NCI-H345 (cell line): Measurements from ENCODE around the gene CD3E.

Experiments used
- DNase-seq: peaks from one replicate; lab custom pipeline; 2025; lab: John Stamatoyannopoulos, UW

CD3E gene

DNA sequence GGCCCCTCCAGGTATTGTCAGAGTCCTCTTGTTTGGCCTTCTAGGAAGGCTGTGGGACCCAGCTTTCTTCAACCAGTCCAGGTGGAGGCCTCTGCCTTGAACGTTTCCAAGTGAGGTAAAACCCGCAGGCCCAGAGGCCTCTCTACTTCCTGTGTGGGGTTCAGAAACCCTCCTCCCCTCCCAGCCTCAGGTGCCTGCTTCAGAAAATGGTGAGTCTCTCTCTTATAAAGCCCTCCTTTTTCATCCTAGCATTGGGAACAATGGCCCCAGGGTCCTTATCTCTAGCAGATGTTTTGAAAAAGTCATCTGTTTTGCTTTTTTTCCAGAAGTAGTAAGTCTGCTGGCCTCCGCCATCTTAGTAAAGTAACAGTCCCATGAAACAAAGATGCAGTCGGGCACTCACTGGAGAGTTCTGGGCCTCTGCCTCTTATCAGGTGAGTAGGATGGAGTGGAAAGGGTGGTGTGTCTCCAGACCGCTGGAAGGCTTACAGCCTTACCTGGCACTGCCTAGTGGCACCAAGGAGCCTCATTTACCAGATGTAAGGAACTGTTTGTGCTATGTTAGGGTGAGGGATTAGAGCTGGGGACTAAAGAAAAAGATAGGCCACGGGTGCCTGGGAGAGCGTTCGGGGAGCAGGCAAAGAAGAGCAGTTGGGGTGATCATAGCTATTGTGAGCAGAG lies at the start of gene CD3E:
TSS of gene CD3E (plus strand) at position 163 of the 681 bp plus-strand sequence. CDS start at position 386, 223 bp downstream.
- DNase-seq: no peak

DNA sequence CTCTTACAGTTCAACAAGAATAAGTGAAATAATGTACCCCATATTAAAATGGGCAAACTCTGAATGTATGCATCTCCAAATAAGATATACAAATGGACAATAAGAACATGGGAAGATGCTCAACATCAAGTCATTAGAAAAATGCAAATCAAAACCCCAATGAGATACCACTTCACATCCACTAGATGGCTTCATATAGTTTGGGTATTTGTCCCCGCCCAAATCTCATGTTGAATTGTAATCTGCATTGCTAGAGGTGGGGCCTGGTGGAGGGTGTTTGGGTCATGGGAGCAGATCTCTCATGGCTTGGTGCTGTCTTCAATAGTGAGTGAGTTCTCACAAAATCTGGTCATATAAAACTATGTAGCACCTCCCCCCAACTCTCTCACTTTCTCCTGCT lies 46.1 kb upstream of the CD3E start:
- DNase-seq: no peak

DNA sequence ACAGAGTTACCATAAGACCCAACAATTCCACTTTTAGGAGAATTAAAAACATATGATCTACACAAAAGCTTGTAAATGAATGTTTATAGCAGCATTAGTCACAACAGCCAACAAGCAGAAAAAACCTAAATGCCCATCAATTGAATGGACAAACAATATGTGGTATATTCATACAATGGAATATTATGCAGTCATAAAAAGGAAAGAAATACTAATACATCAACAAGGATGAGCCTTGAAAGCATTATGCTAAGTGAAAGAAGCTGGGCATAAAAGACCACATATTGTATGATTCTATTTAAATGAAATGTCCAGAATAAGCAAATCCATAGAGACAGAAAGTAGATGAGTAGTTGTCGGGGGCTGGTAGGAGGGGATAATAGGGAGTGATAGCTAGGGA lies 45.4 kb upstream of the CD3E start:
- DNase-seq: no peak

DNA sequence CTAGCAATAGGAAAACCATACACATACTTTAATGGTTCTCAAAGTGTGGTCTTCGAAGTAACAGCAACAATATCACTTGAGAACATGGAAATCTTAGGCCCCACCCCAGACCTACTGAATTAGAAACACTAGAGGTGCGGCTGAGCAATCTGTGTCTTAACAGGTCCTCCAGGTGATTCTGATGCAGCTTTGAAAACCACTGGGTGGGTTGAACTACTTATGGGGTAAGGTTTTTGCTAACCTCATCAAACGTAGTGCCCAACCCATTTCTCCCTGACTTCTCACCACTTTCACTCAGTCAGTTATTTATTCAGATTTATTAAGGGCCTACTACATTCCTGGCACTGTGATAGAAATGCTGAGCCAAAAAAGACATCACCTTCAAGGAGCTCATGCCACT lies 44.2 kb upstream of the CD3E start:
- no peak for DNase-seq

DNA sequence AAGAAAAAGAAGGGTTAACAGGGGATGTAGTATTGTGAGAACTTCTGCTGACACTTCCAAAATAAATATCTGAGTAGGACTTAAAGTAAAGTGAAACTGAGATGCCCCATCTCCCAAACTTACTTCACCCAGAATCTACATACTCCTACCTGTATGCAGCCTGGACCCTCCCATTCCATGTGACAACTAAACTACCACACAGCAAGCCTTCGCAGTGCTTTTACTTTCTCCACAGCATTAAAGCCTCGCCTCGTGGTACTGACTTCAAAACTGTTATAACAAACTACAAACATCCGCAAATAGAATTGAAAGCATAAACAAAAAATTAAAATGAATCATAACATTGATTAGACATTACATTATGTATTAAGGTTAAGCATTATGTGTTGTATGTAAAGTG lies 41.4 kb upstream of the CD3E start:
- DNase-seq: no peak

DNA sequence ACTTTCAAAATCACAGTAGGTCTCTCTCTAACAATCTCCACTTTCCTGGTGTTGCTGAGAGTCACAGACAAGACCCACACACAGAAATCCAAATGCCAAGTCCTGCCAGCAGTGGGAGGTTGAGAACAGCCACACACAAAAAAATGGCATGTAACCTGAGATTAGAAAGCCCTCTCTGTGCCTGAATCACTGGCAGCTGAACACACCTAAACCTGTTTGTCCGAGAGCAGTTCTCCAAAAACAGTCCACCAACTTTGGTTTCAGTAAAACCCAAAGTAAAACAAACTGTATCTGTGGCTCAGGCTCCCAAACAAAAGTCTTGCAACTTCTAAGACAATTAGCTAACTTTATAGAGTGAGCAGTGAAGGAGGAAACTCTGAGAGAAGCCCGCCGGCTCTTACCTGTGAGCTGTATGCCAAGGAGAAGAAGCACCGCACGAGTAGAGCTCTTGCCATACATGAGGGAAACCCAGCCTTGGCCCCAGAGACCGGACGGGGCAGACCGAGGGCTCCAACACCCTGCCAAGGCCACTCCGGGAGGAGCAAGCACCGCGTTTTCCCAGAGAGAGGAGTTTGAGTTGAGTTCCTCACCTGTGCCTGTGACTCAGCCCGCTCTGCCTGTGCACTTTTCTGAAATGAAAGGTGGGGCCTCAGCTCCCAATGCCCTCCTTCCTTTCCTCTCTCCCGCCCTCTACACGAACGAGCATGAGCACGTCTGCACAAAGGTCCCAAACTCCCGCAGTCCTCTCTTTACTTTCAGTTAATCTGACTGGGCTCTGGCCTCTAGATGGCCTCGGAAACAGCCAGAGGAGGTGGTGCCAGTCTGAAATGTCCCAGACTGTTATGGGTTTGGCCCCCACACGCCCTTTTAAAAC lies 40.6 kb upstream of the CD3E start, which contains the start of gene MPZL2:
TSS of gene MPZL2 (minus strand) at position 603 of the 874 bp plus-strand sequence. CDS start at position 459, 144 bp downstream.
- no peak for DNase-seq

DNA sequence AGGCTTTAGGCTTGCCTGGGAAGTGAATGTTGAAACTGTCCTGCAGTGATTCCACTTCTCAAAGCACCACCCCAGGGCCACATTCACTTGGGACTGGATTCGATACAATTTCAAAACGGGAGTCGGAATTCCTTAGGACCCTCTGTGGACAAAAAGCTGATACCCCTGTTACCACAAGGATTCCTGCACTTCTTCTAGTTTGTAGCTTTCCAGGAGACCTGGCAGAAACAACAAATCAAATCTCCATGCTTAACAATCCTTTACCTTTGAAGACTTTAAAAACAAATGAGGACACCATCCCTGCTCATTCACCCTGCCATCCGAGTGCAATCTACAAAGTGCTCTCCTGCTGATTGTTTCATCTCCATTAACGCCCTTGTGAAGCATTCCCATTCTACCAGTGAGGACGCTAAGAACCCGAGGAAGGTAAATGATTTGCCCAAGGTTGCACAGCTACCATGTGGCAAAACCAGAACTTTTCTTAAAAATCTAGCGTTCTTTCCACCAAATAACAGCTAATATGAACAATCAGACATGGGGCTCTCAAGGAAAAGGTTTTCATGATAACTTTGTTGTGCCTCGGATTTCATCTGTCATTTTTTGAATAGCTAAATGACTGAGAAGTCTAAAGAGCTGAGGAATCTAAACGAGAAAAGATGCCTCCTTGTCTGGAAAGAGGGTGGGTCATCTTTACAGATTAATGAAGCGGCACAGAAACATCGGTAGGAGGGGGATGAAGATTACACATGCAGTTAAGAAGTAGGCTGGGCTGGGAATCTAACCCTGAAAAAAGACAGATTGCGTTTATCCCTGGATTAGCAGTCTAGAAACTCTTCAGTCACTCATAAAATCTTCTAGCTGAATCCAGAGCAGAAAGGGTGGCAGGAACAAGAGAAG lies 39.7 kb upstream of the CD3E start:
- DNase-seq: no peak

DNA sequence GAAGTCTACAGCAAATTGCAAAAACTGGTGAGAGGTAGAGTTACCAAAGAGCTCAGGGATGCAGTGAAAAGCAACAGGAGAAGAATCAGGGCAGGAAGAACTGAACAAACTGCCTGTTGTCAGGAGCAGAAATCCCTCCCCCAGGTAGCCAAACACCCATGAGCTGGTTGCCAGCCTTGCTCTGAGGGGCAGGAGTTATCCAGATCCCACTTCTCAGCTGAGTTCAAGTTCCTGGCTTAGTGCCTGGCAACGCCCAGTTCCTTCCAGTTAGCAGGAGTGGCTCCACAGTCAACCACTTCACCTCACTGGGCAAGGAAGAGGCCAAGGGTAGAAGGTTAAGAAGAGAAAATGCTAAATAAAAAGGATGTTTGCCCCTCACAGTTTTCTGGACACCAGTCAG lies 38.6 kb upstream of the CD3E start:
- no peak for DNase-seq

DNA sequence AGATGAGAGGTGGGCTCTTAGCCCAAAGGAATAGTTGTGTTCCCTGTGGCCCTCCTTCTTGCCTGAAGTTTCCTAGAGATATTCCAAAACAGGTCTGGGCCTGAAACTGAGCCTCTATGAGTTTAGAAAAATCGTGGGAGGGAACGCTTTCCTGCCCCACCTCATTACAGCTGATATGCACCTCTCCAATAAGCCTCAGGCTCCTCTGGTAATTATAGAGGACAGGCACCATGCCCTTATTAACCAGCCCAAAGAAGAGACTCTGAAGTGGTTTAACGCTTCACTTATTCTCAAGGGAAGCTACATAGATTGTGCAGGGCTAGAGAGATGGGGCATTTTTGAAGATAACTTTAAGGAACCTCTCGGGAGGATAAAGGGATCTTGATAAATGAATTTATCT lies 37.0 kb upstream of the CD3E start:
- DNase-seq: no peak

DNA sequence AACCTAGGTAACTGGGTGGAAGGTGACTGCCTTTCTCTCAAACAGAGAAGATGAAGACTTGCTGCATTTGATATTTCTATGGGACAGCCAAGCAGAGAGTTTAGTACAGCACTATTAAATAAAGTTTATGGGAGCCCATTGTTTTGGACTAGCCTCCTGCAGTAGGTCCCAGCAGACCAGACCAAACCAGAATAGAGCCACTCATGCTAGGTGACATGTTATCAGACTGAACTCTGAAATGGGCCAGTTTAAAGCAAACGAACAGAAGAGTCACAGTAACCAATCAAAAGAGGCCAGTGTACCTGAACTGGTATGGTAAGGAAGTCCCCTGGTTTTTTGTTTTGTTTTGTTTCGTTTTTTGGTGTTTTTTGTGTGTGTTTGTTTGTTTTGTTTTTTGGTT lies 32.5 kb upstream of the CD3E start:
- no peak for DNase-seq

DNA sequence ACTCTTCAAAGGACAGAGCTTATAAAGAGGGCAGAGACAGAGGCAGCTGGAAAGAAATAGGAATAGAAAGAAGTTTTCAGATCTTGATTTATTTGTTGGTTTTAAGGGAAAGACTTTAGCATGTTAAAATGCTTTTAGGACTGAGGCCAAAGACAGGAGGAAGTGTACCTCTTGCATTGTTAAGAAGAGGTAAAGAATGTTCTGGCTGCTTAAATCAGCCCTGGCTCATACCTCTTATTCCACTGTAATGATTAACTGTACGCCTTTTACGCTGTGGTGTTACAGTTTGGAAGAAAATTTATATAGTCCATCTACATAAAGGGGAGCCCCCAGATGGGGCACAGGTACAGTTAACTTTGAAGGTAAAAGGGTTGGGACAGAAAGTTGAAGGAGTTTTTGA lies 30.3 kb upstream of the CD3E start:
- no peak for DNase-seq

DNA sequence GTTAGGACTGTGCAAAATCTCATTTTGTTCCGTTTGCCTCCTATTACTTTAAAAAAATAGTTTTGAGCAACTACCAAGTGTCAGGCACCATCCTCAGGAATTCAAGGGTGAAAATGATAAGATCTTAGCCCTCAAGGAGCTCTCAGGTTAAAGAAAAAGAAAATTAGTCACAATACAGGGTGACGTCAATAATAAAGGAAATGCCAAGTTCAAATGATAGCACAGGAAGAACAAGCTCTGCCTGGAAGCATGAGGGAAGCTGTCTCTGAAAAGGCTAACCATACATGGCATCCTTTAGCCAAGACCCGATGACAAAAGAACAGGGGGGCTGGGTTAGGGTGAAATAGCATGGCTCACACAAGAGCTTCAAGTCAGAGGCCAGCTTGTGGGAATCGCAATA lies 29.4 kb upstream of the CD3E start:
- DNase-seq: no peak

DNA sequence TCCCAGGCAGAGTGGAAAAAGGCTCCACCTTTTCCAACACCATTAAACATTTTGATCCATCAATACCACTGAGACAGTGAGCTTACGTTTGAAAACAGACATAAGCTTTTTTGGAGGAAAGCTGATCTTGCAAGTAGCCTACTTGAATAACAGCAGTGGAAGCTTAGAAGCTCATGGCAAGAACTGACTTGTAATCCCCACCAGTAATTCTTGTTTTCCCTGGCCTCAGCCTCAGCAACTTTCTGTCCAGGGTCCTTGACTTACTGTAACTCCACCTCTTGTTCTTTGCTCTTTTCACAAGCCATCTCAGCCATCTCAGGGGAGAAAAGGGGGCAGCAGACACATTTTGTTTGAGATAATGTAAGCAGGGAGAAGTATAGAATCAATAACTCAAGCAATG lies 28.1 kb upstream of the CD3E start:
- no peak for DNase-seq

DNA sequence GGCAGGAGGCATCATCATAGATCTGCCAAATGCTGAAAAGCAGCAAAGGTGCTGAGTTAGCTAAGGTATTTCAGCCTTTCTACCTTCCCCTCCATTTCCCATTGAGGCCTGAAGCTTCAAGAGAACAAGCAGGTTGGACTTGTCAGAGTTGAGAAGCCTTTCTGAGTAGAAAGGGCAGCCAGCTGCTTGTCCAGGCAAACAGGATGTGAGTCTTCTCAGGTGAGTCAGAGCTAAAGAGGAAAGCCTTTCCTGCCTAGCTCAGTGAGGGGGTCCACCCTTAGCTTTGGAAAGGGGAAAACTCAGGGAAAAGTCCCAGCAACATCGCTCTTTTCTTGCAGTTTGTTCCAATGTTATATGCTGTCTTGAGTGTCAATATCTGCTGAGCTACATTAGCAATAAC lies 27.2 kb upstream of the CD3E start:
- DNase-seq: no peak

DNA sequence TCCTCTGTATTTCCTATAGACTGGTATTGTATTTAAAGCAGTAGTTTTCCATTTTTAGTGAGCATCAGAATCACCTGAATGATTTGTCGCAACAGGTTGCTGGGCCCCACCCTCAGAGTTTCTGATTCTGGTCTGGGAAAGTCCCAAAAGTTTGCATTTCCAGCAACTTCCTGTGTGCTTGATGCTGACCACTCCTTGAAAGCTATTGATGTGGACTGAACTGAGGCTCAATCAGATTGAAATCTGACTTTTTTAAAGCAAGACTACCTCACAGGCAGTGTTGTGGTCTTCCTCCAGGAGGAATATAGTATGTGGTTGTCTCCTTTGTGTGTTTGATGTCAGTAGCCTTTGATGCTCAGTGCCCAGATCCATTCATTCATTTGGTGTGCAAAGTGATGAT lies 23.2 kb upstream of the CD3E start:
- no peak for DNase-seq

DNA sequence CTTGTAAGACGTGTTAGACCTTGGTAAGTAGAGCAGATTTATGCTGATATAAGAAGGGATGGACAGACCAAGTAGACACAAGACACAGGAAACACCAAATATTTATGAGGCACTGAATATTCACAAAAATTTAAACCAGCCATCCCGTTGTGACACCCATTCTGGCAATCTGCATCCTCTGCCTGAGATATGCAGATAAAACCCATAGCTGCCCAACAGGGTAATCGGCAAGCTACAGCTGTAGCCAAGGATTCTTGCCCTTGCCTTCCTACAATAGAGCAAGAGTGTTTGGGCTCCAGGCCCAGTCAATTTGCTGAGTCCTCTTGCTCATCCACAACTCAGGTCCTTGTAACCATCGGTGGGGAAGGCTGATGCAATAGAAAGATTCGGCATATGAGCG lies 21.9 kb upstream of the CD3E start:
- no peak for DNase-seq

DNA sequence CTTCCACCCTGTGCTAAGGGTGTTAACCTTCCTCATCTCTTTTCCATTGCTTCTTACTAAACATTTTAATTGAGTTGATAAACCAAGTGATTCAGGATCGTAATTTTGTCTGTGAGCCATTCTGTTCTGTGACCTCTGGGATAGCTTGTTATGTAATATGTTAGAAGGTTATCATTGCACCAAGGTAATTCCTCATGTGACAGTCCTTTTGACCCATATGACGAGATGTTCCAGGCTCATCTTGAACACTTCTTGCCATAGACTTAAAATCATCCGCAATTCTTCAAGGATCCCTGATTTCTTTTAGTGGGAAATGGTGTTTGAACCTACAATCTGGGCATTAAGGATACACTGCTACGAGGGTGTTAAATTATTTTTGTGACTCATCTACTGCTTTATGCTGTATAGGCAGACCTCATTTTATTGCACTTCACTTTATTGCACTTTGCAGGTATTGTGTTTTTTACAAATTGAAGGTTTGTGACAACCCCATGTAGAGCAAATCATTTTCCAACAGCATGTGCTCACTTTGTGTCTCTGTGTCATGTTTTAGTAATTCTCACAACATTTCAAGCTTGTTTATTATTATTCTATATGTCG lies 21.4 kb upstream of the CD3E start:
- no peak for DNase-seq

DNA sequence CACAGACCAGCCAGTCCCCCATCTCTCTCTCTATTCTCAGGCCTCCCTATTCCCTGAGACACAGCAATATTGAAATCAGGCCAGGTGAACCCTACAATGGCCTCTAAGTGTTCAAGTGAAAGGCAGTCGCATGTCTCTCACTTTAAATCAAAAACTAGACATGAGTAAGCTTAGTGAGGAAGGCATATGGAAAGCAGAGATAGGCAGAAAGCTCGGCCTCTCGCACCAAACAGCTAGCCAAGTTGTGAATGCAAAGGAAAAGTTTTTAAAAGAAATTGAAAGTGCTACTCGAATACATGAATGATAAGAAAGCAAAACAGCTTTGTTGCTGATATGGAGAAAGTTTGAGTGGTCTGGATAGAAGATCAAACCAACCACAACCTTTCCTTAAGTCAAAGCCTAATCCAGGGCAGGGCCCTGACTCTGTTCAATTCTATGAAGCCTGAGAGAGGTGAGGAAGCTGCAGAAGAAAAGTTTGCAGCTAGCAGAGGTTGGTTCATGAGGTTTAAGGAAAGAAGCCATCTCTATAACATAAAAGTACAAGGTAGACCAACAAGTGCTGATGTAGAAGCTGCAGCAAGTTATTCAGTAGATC lies 20.7 kb upstream of the CD3E start:
- DNase-seq: no peak

DNA sequence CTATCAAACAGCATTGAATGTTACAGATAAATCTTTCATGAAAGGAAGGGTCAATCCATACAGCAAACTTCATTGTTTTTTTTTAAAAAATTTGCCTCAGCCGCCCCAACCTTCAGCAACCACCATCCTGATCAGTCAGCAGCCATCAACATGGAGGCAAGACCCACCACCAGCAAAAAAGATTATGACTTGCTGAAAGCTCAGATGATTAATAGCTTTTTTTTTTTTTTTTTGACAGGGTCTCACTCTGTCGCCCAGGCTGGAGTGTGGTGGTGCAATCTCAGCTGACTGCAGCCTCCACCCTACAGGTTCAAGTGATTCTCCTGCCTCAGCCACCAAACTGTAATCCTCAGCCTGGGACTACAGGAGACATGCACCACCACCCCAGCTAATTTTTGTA lies 18.0 kb upstream of the CD3E start:
- no peak for DNase-seq

DNA sequence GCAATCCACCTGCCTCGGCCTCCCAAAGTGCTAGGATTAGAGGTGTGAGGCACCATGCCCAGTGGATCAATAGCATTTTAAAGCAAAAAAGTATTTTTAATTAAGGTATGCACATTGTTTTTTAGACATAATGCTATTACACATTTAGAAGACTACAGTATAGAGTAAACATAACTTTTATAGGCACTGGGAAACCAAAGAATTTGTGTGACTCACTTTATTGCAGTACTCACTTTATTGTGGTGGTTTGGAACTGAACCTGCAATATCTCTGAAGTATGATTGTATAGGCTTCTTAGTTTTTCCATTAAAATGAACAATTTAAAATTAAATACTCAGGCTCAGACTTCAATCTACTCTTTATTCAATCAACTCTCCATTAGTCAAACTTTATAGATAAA lies 17.5 kb upstream of the CD3E start:
- DNase-seq: no peak

DNA sequence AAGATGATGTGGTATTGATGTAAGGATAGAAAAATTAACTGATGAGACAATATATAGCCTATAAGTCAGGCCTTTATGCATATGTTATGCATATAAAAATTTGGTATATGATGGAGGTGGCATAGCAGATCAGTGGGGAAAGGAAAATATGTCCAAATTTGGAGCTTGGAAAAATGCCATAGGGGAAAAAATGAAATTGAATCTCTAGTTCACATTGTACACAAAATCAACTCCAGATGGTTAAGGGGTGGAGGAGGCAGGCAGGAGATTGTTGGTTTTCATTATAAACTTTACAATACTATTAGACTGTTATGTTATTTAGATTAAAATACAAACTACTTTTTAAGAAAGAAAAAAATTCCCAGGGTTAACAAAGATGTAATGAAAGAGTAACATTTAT lies 15.1 kb upstream of the CD3E start:
- no peak for DNase-seq

DNA sequence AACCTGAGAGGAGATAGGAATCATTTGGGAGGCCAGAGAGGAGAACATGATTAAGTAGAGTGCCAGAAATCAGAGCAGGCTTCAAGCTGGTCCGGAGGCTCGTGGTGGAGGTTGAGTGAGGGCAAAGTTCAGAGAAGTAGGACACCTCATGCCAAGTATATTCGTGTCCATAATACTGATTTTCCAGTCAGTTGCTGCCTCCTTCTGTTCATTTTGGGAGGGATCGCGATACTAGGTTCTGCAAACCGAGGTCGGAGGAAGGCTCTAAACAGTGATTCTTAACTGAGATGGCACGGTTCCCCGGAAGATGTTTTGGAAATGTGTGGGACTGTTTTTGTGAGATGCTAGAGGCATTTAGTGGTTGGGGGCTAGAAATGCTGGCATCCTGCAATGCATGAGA lies 13.6 kb upstream of the CD3E start:
- no peak for DNase-seq
